Activated B cell treated with CpG ODN at 0.5 μM for 24 hours (primary cell): ENCODE data around the gene MICAL3. TPM values are rescaled to one million over a fixed set of nuclear protein-coding genes. Genes with fewer than 3 reads are reported as not detected.

Experiments used
- ATAC-seq: fragments of 200-7000 bp; cut with Tn5 transposase; one replicate; pipeline ENCODE4 v1.10.0; 2021; ENCODE audit warnings: low read depth, mild to moderate bottlenecking, moderate library complexity
- CTCF ChIA-PET: fragments of 350-600 bp; sonication (Branson Sonifier 250); formaldehyde crosslinking; loops from one replicate; lab custom pipeline; 2021; ENCODE audit warnings: antibody characterized with exemption; lab: Charles Lee
- POLR2A ChIA-PET: fragments of 350-600 bp; sonication (Branson Sonifier 250); formaldehyde crosslinking; loops from one replicate; lab custom pipeline; 2021; ENCODE audit warnings: antibody characterized with exemption; lab: Charles Lee
- DNase-seq: peaks from one replicate; pipeline ENCODE4 v3.0.0; 2022
- H3K27ac Mint-ChIP-seq: one replicate; pipeline ENCODE4 v1.8.0; 2020; ENCODE audit warnings: mixed read lengths
- H3K27me3 Mint-ChIP-seq: one replicate; pipeline ENCODE4 v1.8.0; 2021; ENCODE audit warnings: mixed read lengths
- H3K36me3 Mint-ChIP-seq: one replicate; pipeline ENCODE4 v1.8.0; 2021; ENCODE audit warnings: low read depth, mixed read lengths
- H3K4me1 Mint-ChIP-seq: one replicate; pipeline ENCODE4 v1.8.0; 2021; ENCODE audit warnings: mixed read lengths
- H3K4me3 Mint-ChIP-seq: one replicate; pipeline ENCODE4 v1.8.0; 2020; ENCODE audit warnings: mild to moderate bottlenecking, mixed read lengths
- H3K9me3 Mint-ChIP-seq: one replicate; pipeline ENCODE4 v1.8.0; 2020; ENCODE audit warnings: mixed read lengths
- intact Hi-C: fragments of 100-400 bp; cut with micrococcal nuclease; formaldehyde crosslinking; loops from one replicate; pipeline ENCODE4 v1.15.1; 2024
- total RNA-seq: library from RNA; stranded (reverse); gene quantifications from 2 replicates; pipeline ENCODE4 v1.2.3, GENCODE V29; 2022
- TF ChIP-seq, protein P1 (sequence below): fragments of 200-600 bp; IDR thresholded peaks from one replicate; pipeline ENCODE4 v1.8.0; 2022; ENCODE audit warnings: antibody characterized with exemption, mild to moderate bottlenecking

The MICAL3 gene
- total RNA-seq, 1 donor from 2014 or later = 257 TPM

DNA sequence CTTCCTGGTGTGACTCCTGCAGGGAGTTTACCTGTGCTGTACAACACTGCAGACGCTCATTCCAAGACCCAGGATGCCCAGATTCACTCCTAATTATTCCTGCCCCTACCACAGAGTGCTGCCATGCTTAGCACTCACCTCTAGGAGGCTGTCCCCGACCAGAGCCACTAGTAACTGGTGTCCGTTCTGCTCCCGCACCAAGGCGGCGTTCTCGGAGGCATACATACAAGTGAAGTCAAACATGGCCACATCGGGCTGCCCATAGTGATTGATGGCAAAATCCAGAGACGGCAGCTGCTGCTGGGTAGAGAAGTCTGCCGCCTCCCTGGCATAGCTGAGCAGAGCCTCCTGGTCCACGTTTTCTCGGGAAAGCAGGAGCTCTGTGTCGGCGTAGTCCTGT is 127.8 kb downstream of the MICAL3 start:
- CTCF ChIA-PET = no interaction called here
- DNase-seq (no peak), ATAC-seq (no peak)
- peaks cover 91% of the 10 kb centered on the region for H3K36me3 Mint-ChIP-seq
- H3K27ac Mint-ChIP-seq = no peak overlapping the region
- TF ChIP-seq, protein P1, sequence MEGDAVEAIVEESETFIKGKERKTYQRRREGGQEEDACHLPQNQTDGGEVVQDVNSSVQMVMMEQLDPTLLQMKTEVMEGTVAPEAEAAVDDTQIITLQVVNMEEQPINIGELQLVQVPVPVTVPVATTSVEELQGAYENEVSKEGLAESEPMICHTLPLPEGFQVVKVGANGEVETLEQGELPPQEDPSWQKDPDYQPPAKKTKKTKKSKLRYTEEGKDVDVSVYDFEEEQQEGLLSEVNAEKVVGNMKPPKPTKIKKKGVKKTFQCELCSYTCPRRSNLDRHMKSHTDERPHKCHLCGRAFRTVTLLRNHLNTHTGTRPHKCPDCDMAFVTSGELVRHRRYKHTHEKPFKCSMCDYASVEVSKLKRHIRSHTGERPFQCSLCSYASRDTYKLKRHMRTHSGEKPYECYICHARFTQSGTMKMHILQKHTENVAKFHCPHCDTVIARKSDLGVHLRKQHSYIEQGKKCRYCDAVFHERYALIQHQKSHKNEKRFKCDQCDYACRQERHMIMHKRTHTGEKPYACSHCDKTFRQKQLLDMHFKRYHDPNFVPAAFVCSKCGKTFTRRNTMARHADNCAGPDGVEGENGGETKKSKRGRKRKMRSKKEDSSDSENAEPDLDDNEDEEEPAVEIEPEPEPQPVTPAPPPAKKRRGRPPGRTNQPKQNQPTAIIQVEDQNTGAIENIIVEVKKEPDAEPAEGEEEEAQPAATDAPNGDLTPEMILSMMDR = no peak
- POLR2A ChIA-PET = no interaction called here
- H3K4me1 Mint-ChIP-seq = peaks cover 10% of the 10 kb centered on the region
- H3K27me3 Mint-ChIP-seq = no peaks in the 10 kb centered on the region
- H3K4me3 Mint-ChIP-seq = no peak overlapping the region
- intact Hi-C loops = no loop called here
- no peaks in the 10 kb centered on the region for H3K9me3 Mint-ChIP-seq

DNA sequence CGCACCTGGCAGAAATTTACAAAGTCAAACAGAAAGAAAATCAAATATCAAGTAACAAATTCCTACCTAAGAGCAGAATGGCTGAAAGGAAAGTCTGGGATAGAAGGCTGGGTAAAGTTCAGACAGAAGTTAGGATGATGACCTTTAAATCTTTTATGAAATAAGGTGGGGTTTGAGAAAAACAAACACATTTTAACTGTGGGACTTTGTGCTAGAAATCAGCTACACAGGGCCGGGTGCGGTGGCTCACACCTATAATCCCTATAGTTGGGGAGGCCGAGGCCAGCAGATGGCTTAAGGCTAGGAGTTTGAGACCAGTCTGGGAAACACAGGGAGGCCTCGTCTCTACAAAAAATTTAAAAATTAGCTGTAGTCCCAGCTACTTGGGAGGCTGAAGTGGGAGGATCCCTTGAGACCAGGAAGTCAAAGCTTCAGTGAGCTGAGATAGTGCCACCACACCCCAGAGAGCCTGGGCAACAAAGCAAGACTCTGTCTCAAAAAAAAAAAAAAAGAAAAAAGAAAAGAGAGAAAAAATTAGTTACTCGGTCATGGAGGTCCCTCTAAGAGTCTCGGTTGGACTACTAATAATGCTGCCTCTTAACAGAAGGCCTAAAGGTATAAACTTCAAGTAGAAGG is 130.3 kb downstream of the MICAL3 start:
- H3K27ac Mint-ChIP-seq = no peak overlapping the region
- TF ChIP-seq, protein P1 = no peak
- DNase-seq (no peak), ATAC-seq (no peak)
- H3K36me3 Mint-ChIP-seq = peaks cover 89% of the 10 kb centered on the region
- ChIA-PET POLR2A (interaction anchor here (0.7 kb wide), 1 partner anchor 24 kb away, joined by 3 read pairs; no protein-coding TSS in a partner anchor), CTCF (interaction anchor here (2.5 kb wide), 1 partner anchor 182 kb away, joined by 9 read pairs; no protein-coding TSS in a partner anchor)
- H3K27me3 Mint-ChIP-seq = no peaks in the 10 kb centered on the region
- intact Hi-C loops = no loop called here
- H3K4me1 Mint-ChIP-seq = peaks cover 5% of the 10 kb centered on the region
- no peak overlapping the region for H3K4me3 Mint-ChIP-seq
- no peaks in the 10 kb centered on the region for H3K9me3 Mint-ChIP-seq

DNA sequence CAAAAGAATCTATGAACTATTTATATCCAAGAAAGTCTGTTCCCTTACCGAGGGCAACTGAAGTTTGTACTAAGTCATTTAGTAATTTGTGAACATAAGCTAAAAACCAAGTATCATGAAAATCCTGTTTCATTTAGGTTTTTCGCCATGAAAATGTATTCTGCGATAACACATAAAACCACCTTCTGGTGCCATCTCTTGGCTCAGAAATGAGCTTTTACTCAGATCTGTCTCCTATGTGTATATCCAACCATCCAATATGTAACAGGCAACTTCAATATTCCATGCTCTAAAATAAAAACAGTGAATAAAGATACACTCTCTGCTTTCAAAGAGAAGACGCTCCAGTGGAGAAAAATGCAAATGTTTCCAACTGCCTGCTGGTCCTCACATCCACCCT is 132.0 kb downstream of the MICAL3 start:
- TF ChIP-seq, protein P1 = no peak
- Mint-ChIP-seq H3K4me1 (peaks cover 1% of the 10 kb centered on the region), H3K4me3 (no peak overlapping the region), H3K27ac (no peak overlapping the region), H3K36me3 (peaks cover 90% of the 10 kb centered on the region), H3K9me3 (no peaks in the 10 kb centered on the region), H3K27me3 (no peaks in the 10 kb centered on the region)
- DNase-seq (no peak), ATAC-seq (no peak)
- intact Hi-C loops = no loop called here
- ChIA-PET CTCF (interaction anchor here (1.2 to 1.9 kb wide), 5 partner anchors 12 to 334 kb away, joined by 4 to 7 read pairs (median 4); partner anchors contain the start of gene MICAL3), POLR2A (interaction anchor here (1.5 kb wide), 1 partner anchor 185 kb away, joined by 3 read pairs; the partner anchor contains the start of gene PEX26)

DNA sequence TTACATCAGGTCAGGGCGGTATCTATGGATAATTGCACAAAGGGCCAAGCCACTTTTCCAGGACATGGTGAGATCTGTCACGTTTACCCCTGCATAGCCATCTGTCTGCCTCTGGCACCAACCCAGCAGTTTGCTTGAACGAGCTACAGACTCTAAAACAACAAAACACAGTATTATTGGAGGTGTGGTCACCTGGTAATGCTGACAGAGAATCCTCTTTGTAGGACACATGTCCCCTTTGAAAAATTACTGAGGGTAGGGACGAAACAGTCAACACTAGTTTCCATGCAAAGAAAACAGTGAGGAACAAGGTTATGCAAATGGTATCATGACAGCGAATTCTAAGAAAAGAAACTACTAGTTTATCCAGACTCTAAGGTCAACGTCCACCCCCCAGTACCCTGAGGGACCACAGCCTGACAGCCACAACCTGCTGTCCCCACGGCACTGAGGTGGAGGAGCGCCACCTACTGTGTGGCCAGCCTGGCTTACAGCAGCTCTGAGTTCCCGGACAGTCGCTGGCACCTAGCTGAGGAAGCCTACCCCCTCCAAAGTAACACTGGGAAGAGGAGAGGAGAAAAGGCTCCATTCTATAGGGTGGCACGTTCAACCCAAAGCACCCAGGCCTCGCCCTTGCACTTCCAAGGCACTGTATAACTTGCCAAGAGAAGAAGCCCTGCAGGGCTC is 132.7 kb downstream of the MICAL3 start:
- H3K4me3 Mint-ChIP-seq = no peak overlapping the region
- CTCF ChIA-PET = interaction anchor here (1.0 to 1.9 kb wide), 6 partner anchors 13 to 333 kb away, joined by 3 to 7 read pairs (median 4); partner anchors contain the start of gene MICAL3
- TF ChIP-seq, protein P1 = no peak
- DNase-seq (no peak), ATAC-seq (no peak)
- no peaks in the 10 kb centered on the region for H3K27me3 Mint-ChIP-seq
- no peak overlapping the region for H3K27ac Mint-ChIP-seq
- peaks cover 1% of the 10 kb centered on the region for H3K4me1 Mint-ChIP-seq
- peaks cover 90% of the 10 kb centered on the region for H3K36me3 Mint-ChIP-seq
- POLR2A ChIA-PET = interaction anchor here (1.5 kb wide), 1 partner anchor 186 kb away, joined by 3 read pairs; the partner anchor contains the start of gene PEX26
- intact Hi-C loops = no loop called here
- H3K9me3 Mint-ChIP-seq = no peaks in the 10 kb centered on the region

DNA sequence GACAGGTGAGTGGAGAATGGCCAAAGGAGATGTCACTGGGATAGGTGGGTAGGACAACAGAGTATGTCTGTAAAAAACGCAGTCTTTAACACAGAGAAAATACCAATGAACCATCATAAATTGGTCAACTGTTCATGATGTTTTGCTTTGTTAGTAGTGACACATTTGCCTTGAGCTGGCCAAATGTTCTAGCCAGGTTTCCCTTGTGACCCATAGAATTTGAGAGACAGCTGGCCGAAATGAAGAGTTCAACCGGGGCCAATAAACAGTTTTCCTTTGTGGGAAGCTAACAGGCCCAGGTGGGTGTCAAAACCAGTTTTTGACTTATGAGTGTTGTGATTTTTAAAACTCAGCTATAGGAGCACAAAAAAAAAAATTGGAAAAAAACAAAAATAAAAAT is 133.5 kb downstream of the MICAL3 start:
- H3K4me1 Mint-ChIP-seq = no peaks in the 10 kb centered on the region
- no peak for ATAC-seq
- no peaks in the 10 kb centered on the region for H3K9me3 Mint-ChIP-seq
- no peak for DNase-seq
- intact Hi-C loops = no loop called here
- POLR2A ChIA-PET = no interaction called here
- H3K36me3 Mint-ChIP-seq = peaks cover 90% of the 10 kb centered on the region
- TF ChIP-seq, protein P1 = no peak
- no peaks in the 10 kb centered on the region for H3K27me3 Mint-ChIP-seq
- no peak overlapping the region for H3K27ac Mint-ChIP-seq
- CTCF ChIA-PET = interaction anchor here (0.9 to 1.9 kb wide), 5 partner anchors 14 to 332 kb away, joined by 3 to 7 read pairs (median 4); partner anchors contain the start of gene MICAL3
- no peak overlapping the region for H3K4me3 Mint-ChIP-seq
